Endothelial cell of hepatic sinusoid (primary cell): ENCODE data around the gene ABCB11.
"Not testable (repeated sequence)": the region's sequence is repeated elsewhere in the genome, so short reads cannot be mapped to it uniquely, and the experiment has no call there.

Source experiments
- in situ Hi-C: cut with HindIII; loops from 2 replicates; pipeline ENCODE4 v1.10.0; 2017; ENCODE audit warnings: low sequenced_read_pairs

The ABCB11 gene

DNA sequence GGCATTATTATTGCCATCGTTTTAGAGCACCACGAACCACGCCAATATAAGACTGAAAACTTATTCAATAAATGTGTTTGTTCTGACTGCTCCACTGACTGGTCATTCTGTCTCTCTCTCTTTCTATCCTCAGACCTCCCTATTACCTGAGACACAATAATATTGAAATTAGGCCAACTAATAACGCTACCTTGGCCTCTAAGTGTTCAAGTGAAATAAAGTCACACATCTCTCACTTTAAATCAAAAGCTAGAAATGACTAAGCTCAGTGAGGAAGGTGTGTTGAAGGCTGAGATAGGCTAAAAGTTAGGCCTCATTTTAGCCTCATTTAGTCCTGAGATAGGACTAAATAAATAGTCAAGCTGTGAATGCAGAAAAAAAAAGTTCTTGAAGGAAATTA lies 91.2 kb downstream of the ABCB11 start:
- in situ Hi-C loops = no loop called here

GRCh38 chr2:168939061-168939460 lies 92.1 kb downstream of the ABCB11 start:
- in situ Hi-C loops = no loop called here

DNA sequence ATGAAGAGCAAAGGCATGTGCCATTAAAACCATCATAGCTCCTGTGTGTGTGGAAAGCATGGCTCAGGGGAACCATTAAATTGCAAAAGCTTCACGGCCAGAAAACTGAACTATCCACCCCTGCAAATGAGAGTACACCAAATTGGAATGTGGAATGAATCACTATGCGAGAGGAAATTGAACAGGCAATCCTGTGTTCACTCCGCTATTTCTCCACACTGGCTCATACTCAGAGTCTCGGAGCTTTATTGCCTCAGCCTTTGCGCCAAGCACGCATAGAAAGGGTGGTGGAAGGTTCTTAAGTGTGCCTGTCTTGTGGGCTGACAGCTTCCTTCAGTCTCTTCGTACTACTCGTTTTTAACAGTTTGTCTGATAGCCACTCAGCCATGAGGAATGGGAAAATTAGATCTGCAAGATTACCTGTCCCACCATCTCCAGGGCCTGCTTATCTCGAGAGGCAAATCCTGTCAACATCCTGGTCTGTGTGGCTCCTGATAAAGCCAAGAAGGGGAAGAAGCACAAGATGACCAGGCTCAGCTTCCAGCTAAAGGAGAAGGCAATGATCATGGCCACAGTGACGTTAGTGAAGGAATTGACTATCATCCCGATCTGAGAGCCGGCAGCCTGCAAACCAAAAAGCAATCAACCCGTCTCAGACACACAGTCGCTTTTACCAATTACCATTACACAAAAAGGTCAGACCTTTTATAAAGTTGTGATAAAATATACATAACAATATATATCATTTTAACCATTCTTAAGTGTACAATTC lies 95.1 kb downstream of the ABCB11 start:
- in situ Hi-C loops = no loop called here

DNA sequence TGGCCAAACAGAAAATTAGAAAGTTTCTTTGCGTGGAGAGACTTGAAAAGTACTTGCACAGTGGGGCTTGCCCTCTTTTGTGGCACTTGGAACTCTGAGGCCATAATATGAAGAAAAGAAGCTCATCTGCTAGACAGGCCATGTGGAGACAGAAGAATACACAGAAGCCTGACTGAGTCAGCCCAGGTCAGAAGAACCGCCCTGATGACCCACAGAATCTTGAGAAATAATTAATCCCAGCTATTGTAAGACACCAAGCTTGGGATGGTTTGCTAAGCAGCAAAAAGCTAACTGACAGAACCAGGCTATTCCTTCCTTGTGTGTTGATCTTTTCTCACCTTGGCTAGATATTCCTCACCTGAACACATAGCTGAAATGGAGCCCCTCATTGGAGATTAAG lies 96.3 kb downstream of the ABCB11 start:
- in situ Hi-C loops = no loop called here

DNA sequence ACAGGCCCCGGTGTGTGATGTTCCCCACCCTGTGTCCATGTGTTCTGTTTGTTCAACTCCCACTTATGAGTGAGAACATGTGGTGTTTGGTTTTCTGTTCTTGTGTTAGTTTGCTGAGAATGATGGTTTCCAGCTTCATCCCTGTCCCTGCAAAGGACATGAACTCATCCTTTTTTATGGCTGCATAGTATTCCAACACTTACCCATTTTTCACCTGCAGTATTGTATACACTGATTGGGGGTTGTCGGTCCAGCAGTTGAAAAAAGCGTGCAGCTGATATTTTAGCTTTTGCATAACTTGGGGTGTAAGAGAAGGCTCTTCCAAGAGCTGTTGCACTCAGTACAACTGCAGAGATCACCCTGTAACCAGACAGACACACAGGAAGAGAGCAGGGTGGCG lies 99.0 kb downstream of the ABCB11 start:
- in situ Hi-C loops = not testable (repeated sequence)

DNA sequence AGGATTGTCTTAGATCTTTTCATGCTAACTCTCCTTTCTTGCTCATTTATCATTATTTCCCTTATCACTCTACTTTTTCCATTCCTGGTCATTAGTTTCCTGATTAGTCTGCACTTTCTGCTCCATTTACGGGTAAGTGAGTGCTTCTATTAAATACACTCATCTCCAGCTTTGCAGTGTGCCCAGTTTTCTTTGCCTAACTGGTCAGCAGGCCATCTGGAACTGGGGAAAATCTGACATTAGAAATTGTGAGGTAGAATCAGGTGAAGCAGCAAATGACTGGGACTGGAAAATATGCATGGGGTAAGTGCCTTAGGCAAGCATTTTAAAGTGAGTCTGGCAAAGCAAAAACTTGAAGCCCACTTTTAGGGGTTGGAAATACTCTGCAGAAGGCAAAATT lies 100.9 kb downstream of the ABCB11 start:
- in situ Hi-C loops = no loop called here

DNA sequence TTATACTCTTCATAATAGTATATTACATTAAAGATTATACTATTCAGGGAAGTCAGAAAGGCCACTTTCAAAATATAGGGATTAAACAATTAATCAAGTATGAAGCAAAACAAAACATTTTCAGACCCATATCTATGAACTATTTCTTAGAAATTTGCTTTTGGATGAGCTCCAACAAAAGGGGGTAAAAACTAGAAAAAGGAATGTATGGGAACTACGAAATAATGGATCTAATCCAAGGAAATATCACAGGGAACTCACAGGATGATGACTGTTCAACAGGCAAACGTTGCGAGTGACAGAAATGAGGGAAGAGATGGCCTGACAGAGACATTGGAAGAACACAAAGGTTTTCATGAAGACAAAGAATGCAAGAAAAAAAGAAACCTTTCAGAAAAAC lies 102.1 kb downstream of the ABCB11 start:
- in situ Hi-C loops = no loop called here

DNA sequence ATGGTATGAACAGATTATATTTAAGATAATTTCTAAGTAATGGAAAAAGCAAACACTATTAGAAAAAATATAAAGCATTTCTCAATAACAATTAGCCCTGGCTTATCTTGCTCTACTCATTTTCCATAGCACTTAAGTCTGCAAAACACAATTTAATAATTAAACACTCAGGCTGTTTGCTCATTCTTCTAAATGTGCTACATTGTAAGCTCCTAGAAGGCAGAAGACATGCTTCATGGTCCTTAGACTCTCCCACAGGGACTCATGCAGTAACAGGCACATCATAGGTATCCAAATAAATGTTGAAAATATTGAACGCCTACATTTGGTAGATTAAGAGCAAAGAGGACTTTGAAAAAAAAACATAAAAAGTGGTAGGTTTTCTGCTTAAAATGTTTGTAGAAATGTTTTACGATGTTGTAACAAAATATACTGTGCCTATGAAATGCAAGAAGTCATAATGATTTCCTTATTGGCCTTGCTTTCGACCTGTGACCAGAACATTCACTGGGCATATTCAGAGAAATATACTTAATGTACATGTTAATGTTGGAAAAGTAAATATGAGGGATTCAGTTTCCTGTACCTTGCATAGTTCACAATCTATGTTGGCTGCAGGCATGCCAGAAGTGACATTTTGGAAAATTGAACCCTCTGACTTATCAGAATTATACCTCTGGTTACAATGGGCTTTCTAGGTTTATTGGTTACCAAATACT lies 102.9 kb downstream of the ABCB11 start:
- in situ Hi-C loops = no loop called here

DNA sequence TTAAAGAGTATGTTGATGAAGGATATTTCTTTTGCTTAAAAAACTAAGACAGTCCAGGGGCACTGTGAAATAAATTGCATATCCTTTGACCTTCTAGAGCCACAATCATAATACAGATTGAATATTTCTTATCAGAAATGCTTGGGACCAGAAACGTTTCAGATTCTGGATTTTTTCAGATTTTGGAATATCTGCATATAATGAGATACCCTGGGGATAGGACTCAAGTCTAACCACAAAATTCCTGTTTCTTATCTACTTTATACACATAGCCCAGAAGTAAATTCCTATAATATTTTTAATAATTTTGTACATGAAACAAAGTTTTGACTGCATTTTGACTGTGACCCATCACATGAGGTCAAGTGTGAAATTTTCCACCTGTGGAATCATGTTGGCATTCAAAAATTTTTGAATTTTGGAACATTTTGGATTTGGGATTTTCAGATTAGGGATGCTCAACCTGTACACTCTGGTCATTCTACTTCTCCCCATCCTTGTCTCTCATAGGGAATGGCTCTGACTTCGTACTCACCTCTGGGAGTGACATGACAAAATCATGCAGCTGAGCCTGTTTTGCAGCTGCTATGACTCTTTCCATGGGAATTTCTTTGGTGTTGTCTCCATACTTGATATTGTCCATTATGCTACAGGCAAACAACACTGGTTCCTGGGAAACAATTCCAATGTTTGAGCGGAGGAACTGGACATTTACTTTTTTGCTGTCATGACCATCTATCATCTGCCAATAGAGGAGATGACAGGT lies 104.3 kb downstream of the ABCB11 start:
- in situ Hi-C loops = no loop called here

DNA sequence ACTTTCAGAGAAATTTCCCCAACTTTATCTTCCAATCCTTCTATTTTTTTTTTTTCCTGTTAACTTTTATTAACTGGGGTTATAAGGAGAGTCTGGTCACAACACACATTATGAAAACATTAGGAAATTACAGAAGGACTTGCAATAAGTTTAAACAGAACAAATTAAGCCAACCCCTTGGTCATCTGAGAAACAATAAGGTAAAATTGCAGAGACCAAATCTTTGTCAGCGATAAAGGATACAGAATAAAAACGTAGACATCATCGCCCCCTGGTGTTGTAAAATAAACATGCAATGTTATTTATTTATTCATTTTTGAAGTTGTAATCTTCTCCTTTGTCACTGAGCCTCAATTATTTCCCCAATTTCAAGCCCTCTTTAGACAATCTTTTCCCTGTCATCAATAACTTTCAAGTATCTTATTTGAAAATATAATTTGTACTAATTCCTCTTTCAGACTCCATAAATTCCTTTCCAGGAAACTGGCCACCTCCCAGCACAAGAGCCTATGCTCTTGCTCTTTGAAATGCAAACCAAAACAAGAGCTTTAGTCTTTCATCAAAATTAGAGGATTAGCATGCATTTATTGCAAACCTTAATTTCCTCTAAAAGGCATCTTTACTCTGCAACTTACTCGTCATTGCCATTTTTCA lies 110.5 kb downstream of the ABCB11 start:
- in situ Hi-C loops = loop anchor here (25.0 kb wide), 1 partner anchor 583 kb away; no protein-coding TSS in a partner anchor

DNA sequence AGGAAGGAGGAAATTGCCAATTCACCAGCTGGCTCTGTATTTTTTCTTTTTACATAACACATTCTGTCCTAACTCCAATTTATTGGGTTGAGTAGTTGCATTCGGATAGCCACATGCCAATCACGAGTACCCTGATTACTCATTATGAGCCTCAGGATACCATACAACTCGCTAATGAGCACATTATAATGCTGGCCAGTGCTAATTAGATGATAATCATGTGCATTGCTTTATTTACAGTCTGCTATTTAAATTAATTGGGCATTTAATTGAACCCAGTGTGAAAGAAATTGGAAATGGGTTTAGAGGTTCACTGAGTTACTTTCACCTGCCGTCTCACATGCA lies 114.8 kb downstream of the ABCB11 start:
- in situ Hi-C loops = loop anchor here (5.0 to 25.0 kb wide), 2 partner anchors 34 to 579 kb away; no protein-coding TSS in a partner anchor

GRCh38 chr2:168915441-168916330 lies 115.4 kb downstream of the ABCB11 start:
- in situ Hi-C loops = loop anchor here (5.0 to 25.0 kb wide), 2 partner anchors 33 to 578 kb away; no protein-coding TSS in a partner anchor

GRCh38 chr2:168913495-168913894 lies 117.6 kb downstream of the ABCB11 start:
- in situ Hi-C loops = loop anchor here (25.0 kb wide), 1 partner anchor 576 kb away; no protein-coding TSS in a partner anchor

DNA sequence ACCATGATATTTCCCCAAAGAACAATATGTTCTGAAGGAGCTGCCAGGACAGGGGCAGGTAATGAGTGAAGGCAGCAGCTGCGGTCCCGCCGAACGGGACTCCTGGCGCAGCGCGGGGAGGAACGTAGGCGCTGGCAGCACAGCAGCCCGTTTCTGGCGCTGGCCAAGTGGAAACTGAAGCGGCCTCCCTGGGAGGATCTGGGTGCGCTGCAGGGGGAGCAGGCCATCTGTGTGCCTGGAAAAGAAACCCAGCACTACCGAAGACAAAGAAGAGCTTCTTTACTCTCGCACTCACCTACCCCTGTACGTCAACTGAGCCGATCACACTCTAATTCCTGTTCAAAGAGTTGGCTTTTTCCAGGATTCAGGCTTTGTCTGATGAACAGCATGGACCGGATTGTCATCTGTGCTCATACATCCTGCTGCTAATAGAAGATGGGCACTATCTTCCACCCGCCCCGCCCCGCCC lies 118.2 kb downstream of the ABCB11 start:
- in situ Hi-C loops = loop anchor here (25.0 kb wide), 1 partner anchor 576 kb away; no protein-coding TSS in a partner anchor

DNA sequence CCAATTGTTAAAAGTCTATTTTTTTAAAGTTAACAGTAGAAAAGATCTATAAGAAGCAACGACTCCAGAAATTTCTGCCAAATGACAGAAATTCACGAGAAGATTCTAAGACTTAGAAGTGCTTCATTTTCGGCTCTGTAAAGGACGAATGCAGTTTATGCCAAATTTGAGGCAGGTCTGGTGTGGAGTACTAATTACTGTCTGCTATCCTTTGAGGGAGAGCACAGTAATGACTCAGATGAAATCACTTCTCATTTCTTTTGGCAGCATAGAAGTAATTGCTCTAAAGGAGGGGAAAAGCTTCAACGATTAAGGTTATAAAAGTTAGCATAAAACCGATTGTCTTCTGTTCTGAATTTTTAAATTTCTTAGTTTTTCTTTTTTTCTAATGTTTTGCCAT lies 118.7 kb downstream of the ABCB11 start:
- in situ Hi-C loops = loop anchor here (25.0 kb wide), 1 partner anchor 575 kb away; no protein-coding TSS in a partner anchor

GRCh38 chr2:168910330-168910729 lies 120.8 kb downstream of the ABCB11 start:
- in situ Hi-C loops = loop anchor here (25.0 kb wide), 1 partner anchor 573 kb away; no protein-coding TSS in a partner anchor

GRCh38 chr2:168907940-168908662 lies 123.0 kb downstream of the ABCB11 start:
- in situ Hi-C loops = loop anchor here (25.0 kb wide), 1 partner anchor 571 kb away; no protein-coding TSS in a partner anchor

GRCh38 chr2:168904358-168904757 lies 126.8 kb downstream of the ABCB11 start:
- in situ Hi-C loops = loop anchor here (25.0 kb wide), 1 partner anchor 567 kb away; no protein-coding TSS in a partner anchor

DNA sequence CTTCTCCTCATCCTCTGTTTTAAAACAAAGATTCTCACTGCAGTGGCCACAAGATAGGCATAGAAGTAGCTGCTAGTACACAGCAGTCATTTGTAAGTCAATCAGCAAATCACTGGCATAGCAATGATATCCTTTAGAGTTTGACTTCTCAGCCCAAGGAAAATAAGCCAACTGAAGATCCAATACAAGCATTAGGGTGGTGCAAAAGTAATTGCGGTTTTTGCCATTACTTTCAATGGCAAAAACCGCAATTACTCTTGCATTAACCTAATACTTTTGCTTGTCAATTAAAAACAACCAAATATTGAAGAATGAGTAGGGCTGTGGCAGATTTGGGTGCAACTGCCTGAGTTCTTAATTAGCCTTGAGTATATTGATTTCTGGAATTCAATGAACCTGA lies 127.2 kb downstream of the ABCB11 start:
- in situ Hi-C loops = loop anchor here (25.0 kb wide), 1 partner anchor 567 kb away; no protein-coding TSS in a partner anchor
